Endothelial cell of umbilical vein (primary cell): Measurements from ENCODE around the gene TCIRG1. TPM values are rescaled to one million over a fixed set of nuclear protein-coding genes. Genes with fewer than 3 reads are reported as not detected.
A peak's percentile ranks its signal among the peaks of the same experiment; 100 is the strongest.
"Not testable (repeated sequence)": the region's sequence is repeated elsewhere in the genome, so short reads cannot be mapped to it uniquely, and the experiment has no call there.

Source experiments
- Bru-seq: library from RNA; stranded (reverse); fragments of 400-500 nt; gene quantifications from one replicate; lab custom pipeline; 2021; lab: Mats Ljungman, UMichigan
- BruChase-seq, 2 experiments: library from RNA; stranded (reverse); fragments of 400-500 nt; gene quantifications; one replicate each; lab custom pipeline; 2021; lab: Mats Ljungman, UMichigan
- BruUV-seq: library from RNA; stranded (reverse); fragments of 400-500 nt; replicated peaks from 2 replicates; lab custom pipeline; 2021; lab: Mats Ljungman, UMichigan
- CTCF ChIA-PET: fragments of 300-600, 350-600 bp; sonication (Branson Sonifier 250); formaldehyde crosslinking; loops from one replicate; lab custom pipeline; 2021; ENCODE audit warnings: antibody characterized with exemption, inconsistent platforms; lab: Charles Lee
- POLR2A ChIA-PET: fragments of 300-600, 350-600 bp; sonication (Branson Sonifier 250); formaldehyde crosslinking; loops from one replicate; lab custom pipeline; 2021; ENCODE audit warnings: antibody characterized with exemption, inconsistent platforms; lab: Charles Lee
- DNase-seq: peaks from one replicate; pipeline ENCODE4 v3.0.0-alpha.2; 2011; ENCODE audit warnings: low read depth, low spot score
- FAIRE-seq: peaks from 2 replicates; lab custom pipeline; 2011; peaks lifted over from hg19 to GRCh38; lab: Jason Lieb, UNC
- H2AFZ ChIP-seq: 2 replicates; pipeline ENCODE4 v1.6.0; 2012; ENCODE audit warnings: low read depth, low read length, control low read depth, inconsistent platforms
- H3K27ac ChIP-seq: 2 replicates; pipeline ENCODE4 v1.5.1; 2011; ENCODE audit warnings: low read depth, mild to moderate bottlenecking, control low read depth, low read length, moderate library complexity; ENCODE audit not compliant: insufficient read depth
- H3K27me3 ChIP-seq, 2 experiments: 2 replicates each; pipeline versions ENCODE4 v1.6.0 to v1.6.1; 2011; ENCODE audit warnings: low read length in 2 of 2, mixed read lengths in 1 of 2; ENCODE audit not compliant: control insufficient read depth in 2 of 2, insufficient read depth in 2 of 2
- H3K36me3 ChIP-seq, 2 experiments: 2 replicates in 1 of 2; 3 replicates in 1 of 2; pipeline ENCODE4 v1.5.1; 2011; ENCODE audit warnings: low read length in 2 of 2, mild to moderate bottlenecking in 1 of 2, moderate library complexity in 1 of 2; ENCODE audit not compliant: control insufficient read depth in 2 of 2, insufficient read depth in 2 of 2; ENCODE audit errors: extremely low read depth in 1 of 2
- H3K4me1 ChIP-seq: 3 replicates; pipeline ENCODE4 v1.5.1; 2011; ENCODE audit warnings: mild to moderate bottlenecking, low read length; ENCODE audit not compliant: control insufficient read depth, insufficient read depth; ENCODE audit errors: extremely low read depth
- H3K4me2 ChIP-seq: 2 replicates; pipeline ENCODE4 v1.6.1; 2011; ENCODE audit warnings: low read length, control low read depth, mixed read lengths; ENCODE audit not compliant: insufficient read depth
- H3K4me3 ChIP-seq, 3 experiments: fragments of 200-600 bp in 1 of 3; sonication (generic), shearing (Covaris generic) in 1 of 3; replicated peaks in 1 of 3; 2 replicates each; pipeline ENCODE4 v1.5.1; 2011 to 2016; ENCODE audit warnings: control low read depth in 3 of 3, low read length in 3 of 3, mild to moderate bottlenecking in 2 of 3, inconsistent platforms in 1 of 3, low read depth in 1 of 3, moderate library complexity in 1 of 3; ENCODE audit not compliant: insufficient read depth in 1 of 3
- H3K79me2 ChIP-seq: 2 replicates; pipeline ENCODE4 v1.6.0; 2012; ENCODE audit warnings: low read length, inconsistent platforms; ENCODE audit not compliant: control insufficient read depth, insufficient read depth
- H3K9ac ChIP-seq: replicated peaks from 2 replicates; pipeline ENCODE3; 2011; ENCODE audit warnings: low read length, control low read depth; ENCODE audit not compliant: insufficient read depth; ENCODE audit errors: extremely low read depth
- H3K9me1 ChIP-seq: replicated peaks from 3 replicates; pipeline ENCODE4 v1.6.0; 2011; ENCODE audit warnings: mild to moderate bottlenecking, low read length; ENCODE audit not compliant: control insufficient read depth, insufficient read depth; ENCODE audit errors: extremely low read depth
- H3K9me3 ChIP-seq: replicated peaks from 2 replicates; pipeline ENCODE4 v1.5.1; 2012; ENCODE audit warnings: low read length, inconsistent platforms; ENCODE audit not compliant: control insufficient read depth, insufficient read depth
- H4K20me1 ChIP-seq: replicated peaks from 2 replicates; pipeline ENCODE3; 2011; ENCODE audit warnings: mild to moderate bottlenecking, low read length; ENCODE audit not compliant: control insufficient read depth, insufficient read depth; ENCODE audit errors: extremely low read depth
- FOS ChIP-seq: IDR thresholded peaks from 2 replicates; pipeline ENCODE4 v1.6.1; 2011; ENCODE audit warnings: mild to moderate bottlenecking, low read length, moderate library complexity, borderline replicate concordance; ENCODE audit not compliant: insufficient read depth
- MYC ChIP-seq: IDR thresholded peaks from one replicate; pipeline ENCODE4 v1.6.1; 2011; ENCODE audit warnings: mild to moderate bottlenecking, low read depth, low read length
- POLR2A ChIP-seq: IDR thresholded peaks from 2 replicates; pipeline ENCODE4 v1.6.1; 2012; ENCODE audit warnings: low read depth, mild to moderate bottlenecking, control low read depth, low read length
- POLR2AphosphoS5 ChIP-seq: IDR thresholded peaks from 2 replicates; pipeline ENCODE4 v1.6.1; 2012; ENCODE audit warnings: low read depth, mild to moderate bottlenecking, control low read depth, low read length, moderate library complexity; ENCODE audit not compliant: insufficient read depth
- dilution Hi-C: fragments of 300-500 bp; cut with MboI; formaldehyde crosslinking; loops from one replicate; pipeline ENCODE4 v1.15.0; 2019; ENCODE audit warnings: low sequenced_read_pairs; ENCODE audit not compliant: extremely low pct_ligation_motif_present
- intact Hi-C: fragments of 100-400 bp; cut with micrococcal nuclease; formaldehyde crosslinking; loops from one replicate; pipeline ENCODE4 v1.10.0; 2022
- long read RNA-seq: library from polyadenylated mRNA; stranded (forward); transcript quantifications from one replicate; pipeline ENCODE4 v2.0.0, GENCODE V29; 2021
- polyA minus RNA-seq, 3 experiments: library from RNA; depleted of rRNA, polyadenylated mRNA; stranded (reverse); fragments of >200 nt; gene quantifications; 1 replicate in 1 of 3; 2 replicates in 2 of 3; pipeline ENCODE4 v1.2.3, GENCODE V29; 2011
- polyA plus RNA-seq, 4 experiments: library from polyadenylated mRNA; depleted of rRNA in 3 of 4; stranded (reverse) in 3 of 4; unstranded in 1 of 4; fragments of >200 nt; gene quantifications; 2 replicates each; pipeline versions ENCODE4 v1.2.1 to v1.2.3, GENCODE V29; 2011 to 2012; ENCODE audit warnings: missing spikeins in 1 of 4
- total RNA-seq: library from RNA; stranded (reverse); gene quantifications from 2 replicates; pipeline ENCODE4 v1.2.3, GENCODE V29; 2021

Gene TCIRG1, protein sequence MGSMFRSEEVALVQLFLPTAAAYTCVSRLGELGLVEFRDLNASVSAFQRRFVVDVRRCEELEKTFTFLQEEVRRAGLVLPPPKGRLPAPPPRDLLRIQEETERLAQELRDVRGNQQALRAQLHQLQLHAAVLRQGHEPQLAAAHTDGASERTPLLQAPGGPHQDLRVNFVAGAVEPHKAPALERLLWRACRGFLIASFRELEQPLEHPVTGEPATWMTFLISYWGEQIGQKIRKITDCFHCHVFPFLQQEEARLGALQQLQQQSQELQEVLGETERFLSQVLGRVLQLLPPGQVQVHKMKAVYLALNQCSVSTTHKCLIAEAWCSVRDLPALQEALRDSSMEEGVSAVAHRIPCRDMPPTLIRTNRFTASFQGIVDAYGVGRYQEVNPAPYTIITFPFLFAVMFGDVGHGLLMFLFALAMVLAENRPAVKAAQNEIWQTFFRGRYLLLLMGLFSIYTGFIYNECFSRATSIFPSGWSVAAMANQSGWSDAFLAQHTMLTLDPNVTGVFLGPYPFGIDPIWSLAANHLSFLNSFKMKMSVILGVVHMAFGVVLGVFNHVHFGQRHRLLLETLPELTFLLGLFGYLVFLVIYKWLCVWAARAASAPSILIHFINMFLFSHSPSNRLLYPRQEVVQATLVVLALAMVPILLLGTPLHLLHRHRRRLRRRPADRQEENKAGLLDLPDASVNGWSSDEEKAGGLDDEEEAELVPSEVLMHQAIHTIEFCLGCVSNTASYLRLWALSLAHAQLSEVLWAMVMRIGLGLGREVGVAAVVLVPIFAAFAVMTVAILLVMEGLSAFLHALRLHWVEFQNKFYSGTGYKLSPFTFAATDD
- total RNA-seq (124 and 134 TPM in 2 replicates), polyA plus RNA-seq (183 and 236 TPM in 2 replicates), polyA minus RNA-seq (57.6 and 77.2 TPM in 2 replicates), Bru-seq, nascent RNA (percentile 53 among the genes with signal in this experiment), BruChase-seq, experiment 1, labeled RNA remaining after a 6-hour chase (percentile 80 among the genes with signal in this experiment), BruChase-seq, experiment 2, labeled RNA remaining after a 2-hour chase (percentile 72 among the genes with signal in this experiment)
- polyA plus RNA-seq (2011; cell fraction: cytosol; rRNA removed) = 40.1 and 59.5 TPM in 2 replicates
- polyA plus RNA-seq (2011; cell fraction: nucleus; rRNA removed) = 830 and 950 TPM in 2 replicates
- polyA plus RNA-seq (2012) = 58.8 and 85.6 TPM in 2 replicates
- 26.6 TPM for polyA minus RNA-seq (2011; cell fraction: cytosol; rRNA and poly(A)+ RNA removed)
- 109 and 157 TPM in 2 replicates for polyA minus RNA-seq (2011; cell fraction: nucleus; rRNA and poly(A)+ RNA removed)
- long read RNA-seq, transcript TCIRG1-201 (20 exons, 2,677 nt) = major isoform, 61 of 186 reads
- long read RNA-seq, partial matches to known transcripts = 28 of 186 reads
- long read RNA-seq, other reads (novel, unspliced or antisense) = 93 of 186 reads

DNA sequence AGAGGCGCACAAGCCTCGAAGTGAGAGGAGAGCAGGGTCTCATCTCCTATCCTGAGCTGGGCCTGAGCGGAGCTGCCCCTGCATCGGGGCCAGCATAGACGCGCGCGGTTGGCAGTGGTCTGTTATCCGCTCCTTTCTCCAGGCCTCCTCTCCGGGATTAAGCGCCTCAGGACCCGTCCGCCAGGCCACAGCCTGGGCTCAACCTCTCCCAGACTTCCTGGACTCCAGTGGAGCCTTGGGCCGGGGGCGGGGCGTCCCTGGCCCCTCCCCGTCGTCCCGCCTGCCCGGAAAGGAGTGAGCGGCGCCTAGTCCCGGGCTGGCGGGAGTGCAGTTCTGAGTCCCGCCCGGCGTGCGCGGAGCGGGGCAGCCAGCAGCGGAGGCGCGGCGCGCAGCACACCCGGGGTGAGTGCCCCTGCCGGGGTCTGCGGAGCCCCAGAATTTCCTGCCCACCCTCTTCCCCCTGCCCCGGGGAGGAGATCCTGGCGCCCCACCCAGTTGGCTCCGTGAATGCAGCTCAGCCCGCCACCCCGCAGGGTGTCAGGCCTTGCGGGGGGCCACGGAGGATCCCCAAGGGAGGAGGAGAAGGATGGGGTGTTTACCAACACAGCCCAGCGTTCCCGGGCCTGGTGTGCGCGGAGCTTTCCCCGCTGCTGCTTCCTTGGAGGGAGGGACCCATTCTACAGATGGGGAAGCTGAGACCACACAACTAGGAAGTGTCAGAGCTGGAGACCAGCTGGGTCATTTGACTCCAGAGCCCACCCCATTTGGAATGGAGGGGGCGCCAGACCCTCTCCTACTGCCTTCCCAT lies at the start of gene TCIRG1:
Gene TCIRG1, plus strand, starts transcription at position 308 of the 808 bp plus-strand sequence. CDS start 2,247 bp downstream, outside the sequence.
- intact Hi-C loops (loop anchor here (1.0 to 5.0 kb wide), 2 partner anchors 9 to 168 kb away; partner anchors contain the start of gene NDUFS8), dilution Hi-C loops (no loop called here)
- Histone ChIP-seq H3K4me2 (peak within 1 kb of the TSS; percentile 84), H3K9me1 (no peaks in the 10 kb centered on the region), H3K4me3 (peak within 1 kb of the TSS; percentile 47 to 58 (median 58)), H3K27ac (peak within 1 kb of the TSS; percentile 51), H3K27me3 (no peaks in the 10 kb centered on the region), H2AFZ (peak within 1 kb of the TSS; percentile 0), H3K36me3 (peaks cover 0 to 21% of the 10 kb centered on the region in 2 experiments), H3K79me2 (peaks cover 24% of the 10 kb centered on the region), H3K9ac (peak within 1 kb of the TSS; percentile 73), H4K20me1 (no peaks in the 10 kb centered on the region), H3K4me1 (peaks cover 20% of the 10 kb centered on the region), H3K9me3 (no peaks in the 10 kb centered on the region)
- TSS peak; percentile 31 for BruUV-seq
- ChIA-PET CTCF (interaction anchor here (1.2 to 1.8 kb wide), 2 partner anchors 9 to 13 kb away, joined by 3 to 4 read pairs; partner anchors contain the start of gene NDUFS8), POLR2A (interaction anchor here (1.2 to 1.3 kb wide), 2 partner anchors 89 to 125 kb away, joined by 3 to 7 read pairs; no protein-coding TSS in a partner anchor)
- FAIRE-seq (peak; percentile 80), DNase-seq (peak; percentile 88)
- TF ChIP-seq POLR2AphosphoS5 (peak; percentile 92), POLR2A (peak; percentile 98), MYC (peak; percentile 17), FOS (no peak)

DNA sequence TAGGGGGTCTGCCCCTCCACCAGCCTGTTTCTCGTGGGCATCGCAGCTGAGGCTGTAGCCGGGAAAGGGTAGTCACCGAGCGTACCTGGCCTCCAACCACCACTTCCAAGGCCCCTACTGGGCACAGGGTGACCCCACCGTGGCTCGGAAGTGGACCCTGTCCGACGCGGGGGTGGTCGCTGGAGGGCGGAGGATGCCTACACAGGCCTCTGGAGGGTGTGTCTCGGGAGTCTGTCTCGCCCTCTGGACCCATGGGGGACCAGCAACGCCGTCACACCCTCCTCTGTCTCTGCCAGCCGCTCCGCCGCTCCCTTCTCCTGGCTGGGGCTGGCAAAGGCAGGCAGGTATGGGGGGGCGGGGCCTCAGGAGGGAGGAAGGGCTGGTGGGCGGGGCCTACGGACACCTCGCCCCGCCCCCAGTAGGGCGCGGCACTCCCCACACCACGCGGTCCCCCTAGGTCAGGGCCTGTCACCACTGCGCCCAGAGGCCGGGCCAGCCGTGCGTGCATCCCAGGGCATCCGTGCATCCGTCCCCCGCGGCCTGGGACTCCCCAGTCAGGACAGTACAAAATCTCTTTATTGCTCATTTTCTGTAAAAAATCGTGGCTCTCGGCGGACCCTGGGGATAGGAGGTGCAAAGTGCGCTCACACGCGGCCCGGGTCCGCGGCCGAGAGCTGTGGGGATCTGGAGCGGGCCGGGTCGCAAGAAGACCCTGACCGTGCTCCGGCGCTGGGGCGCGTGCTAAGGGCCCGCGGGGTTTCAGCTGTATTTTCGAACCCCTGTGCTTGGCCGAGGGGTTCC lies 48.1 kb upstream of the TCIRG1 start:
- CTCF ChIA-PET, H4K20me1 ChIP-seq, H2AFZ ChIP-seq, H3K9ac ChIP-seq, H3K9me3 ChIP-seq, H3K27ac ChIP-seq, H3K4me1 ChIP-seq, DNase-seq, dilution Hi-C loops, H3K36me3 ChIP-seq, H3K9me1 ChIP-seq, H3K4me2 ChIP-seq, FAIRE-seq, H3K79me2 ChIP-seq, POLR2A ChIA-PET, H3K27me3 ChIP-seq, BruUV-seq, intact Hi-C loops: not testable (repeated sequence)
- H3K4me3 ChIP-seq = peak overlapping the region in 1 of 3 experiments; percentile 2
